ENCODE measurements around the gene ARL6IP5.

GRCh38 chr3:69044608-69045007 is 40.1 kb upstream of the ARL6IP5 start:
- TF ChIP-seq ZFP30 (CRISPR knock-in tag; IDR thresholded peaks at IDR 0.05) (no peak), PATZ1 (CRISPR knock-in tag; IDR thresholded peaks at IDR 0.05; ENCODE audit: borderline replicate concordance) (no peak), TSHZ2 (CRISPR knock-in tag; IDR thresholded peaks at IDR 0.05) (no peak), ZNF565 (CRISPR knock-in tag; conservative IDR thresholded peaks at IDR 0.05; ENCODE audit: low read depth) (no peak), POU6F1 (CRISPR knock-in tag; IDR thresholded peaks at IDR 0.05; ENCODE audit: borderline replicate concordance, low read depth) (no peak), ISL1 (CRISPR knock-in tag; IDR thresholded peaks at IDR 0.05) (no peak), ZC3H10 (CRISPR knock-in tag; IDR thresholded peaks at IDR 0.05) (no peak), ZNF8 (CRISPR knock-in tag; IDR thresholded peaks at IDR 0.05) (no peak), PPARA (CRISPR knock-in tag; IDR thresholded peaks at IDR 0.05; ENCODE audit: borderline replicate concordance) (no peak)

Data from SK-N-SH treated with all-trans-retinoic acid at 6 μM for 48 hours (cell line).